Neuronal stem cell (in vitro differentiated cells): ENCODE measurements around the gene NELL1.

Source experiments
- DNase-seq: peaks from one replicate; pipeline ENCODE4 v3.0.0-alpha.2; 2013; ENCODE audit warnings: low spot score
- H2AFZ ChIP-seq: one replicate; pipeline ENCODE4 v1.6.1; 2013; ENCODE audit warnings: mild to moderate bottlenecking, low read length, inconsistent platforms
- H2AK5ac ChIP-seq: 2 replicates; pipeline ENCODE4 v1.6.1; 2013; ENCODE audit warnings: low read depth, mild to moderate bottlenecking, inconsistent platforms, low read length, moderate library complexity, mixed read lengths
- H2BK120ac ChIP-seq: 2 replicates; pipeline ENCODE4 v1.6.1; 2013; ENCODE audit warnings: low read depth, mild to moderate bottlenecking, inconsistent platforms, low read length, moderate library complexity, mixed read lengths
- H2BK12ac ChIP-seq: one replicate; pipeline ENCODE4 v1.6.1; 2013; ENCODE audit warnings: low read length, inconsistent platforms
- H2BK15ac ChIP-seq: 2 replicates; pipeline ENCODE4 v1.6.1; 2013; ENCODE audit warnings: mild to moderate bottlenecking, low read length, inconsistent platforms, mixed read lengths
- H2BK5ac ChIP-seq: one replicate; pipeline ENCODE4 v1.6.1; 2013; ENCODE audit warnings: inconsistent platforms, mild to moderate bottlenecking, low read length, moderate library complexity
- H3K14ac ChIP-seq: one replicate; pipeline ENCODE4 v1.6.1; 2013; ENCODE audit warnings: low read length, inconsistent platforms
- H3K18ac ChIP-seq: 2 replicates; pipeline ENCODE4 v1.6.1; 2013; ENCODE audit warnings: low read length, inconsistent platforms
- H3K23ac ChIP-seq: 2 replicates; pipeline ENCODE4 v1.6.1; 2013; ENCODE audit warnings: low read depth, mild to moderate bottlenecking, mixed read lengths, low read length, inconsistent platforms; ENCODE audit not compliant: poor library complexity
- H3K27ac ChIP-seq: replicated peaks from 3 replicates; pipeline ENCODE4 v1.5.1; 2013; ENCODE audit warnings: low read length, inconsistent platforms
- H3K27me3 ChIP-seq, 3 experiments: 2 replicates each; pipeline ENCODE4 v1.6.1; 2013; ENCODE audit warnings: low read length in 3 of 3, mild to moderate bottlenecking in 2 of 3, inconsistent platforms in 1 of 3, low read depth in 1 of 3, mixed read lengths in 1 of 3, moderate library complexity in 1 of 3; ENCODE audit not compliant: control insufficient read depth in 3 of 3, insufficient read depth in 3 of 3
- H3K36me3 ChIP-seq, 2 donors: replicated peaks in 1 of 2; 2 replicates each; pipeline ENCODE4 v1.6.1; 2013; ENCODE audit warnings: low read length in 2 of 2; ENCODE audit not compliant: control insufficient read depth in 2 of 2, insufficient read depth in 2 of 2
- H3K4ac ChIP-seq: 2 replicates; pipeline ENCODE4 v1.6.1; 2013; ENCODE audit warnings: inconsistent platforms, mild to moderate bottlenecking, low read length, moderate library complexity
- H3K4me1 ChIP-seq, 2 donors: 1 replicate in 1 of 2; 2 replicates in 1 of 2; pipeline ENCODE4 v1.6.1; 2013; ENCODE audit warnings: low read length in 2 of 2, low read depth in 1 of 2; ENCODE audit not compliant: control insufficient read depth in 2 of 2, insufficient read depth in 1 of 2
- H3K4me2 ChIP-seq: one replicate; pipeline ENCODE4 v1.6.1; 2013; ENCODE audit warnings: mild to moderate bottlenecking, low read length, inconsistent platforms; ENCODE audit not compliant: insufficient read depth, poor library complexity, severe bottlenecking
- H3K4me3 ChIP-seq, 2 donors: 2 replicates each; pipeline ENCODE4 v1.5.1; 2013; ENCODE audit warnings: low read length in 2 of 2, mild to moderate bottlenecking in 2 of 2, inconsistent platforms in 1 of 2, moderate library complexity in 1 of 2
- H3K79me1 ChIP-seq: one replicate; pipeline ENCODE4 v1.6.1; 2013; ENCODE audit warnings: low read depth, mild to moderate bottlenecking, inconsistent platforms, low read length, moderate library complexity
- H3K9ac ChIP-seq: one replicate; pipeline ENCODE4 v1.6.1; 2013; ENCODE audit warnings: mild to moderate bottlenecking, low read depth, low read length, inconsistent platforms; ENCODE audit not compliant: poor library complexity
- H3K9me3 ChIP-seq, 2 donors: replicated peaks in 1 of 2; 2 replicates each; pipeline versions ENCODE3 to v1.6.1; 2013; ENCODE audit warnings: low read length in 2 of 2, mild to moderate bottlenecking in 2 of 2, inconsistent platforms in 1 of 2, low read depth in 1 of 2, mixed read lengths in 1 of 2, moderate library complexity in 1 of 2; ENCODE audit not compliant: control insufficient read depth in 2 of 2, insufficient read depth in 1 of 2
- H4K8ac ChIP-seq: one replicate; pipeline ENCODE4 v1.6.1; 2013; ENCODE audit warnings: low read depth, mild to moderate bottlenecking, inconsistent platforms, low read length, moderate library complexity
- H4K91ac ChIP-seq: one replicate; pipeline ENCODE4 v1.6.1; 2013; ENCODE audit warnings: low read length, low read depth, mild to moderate bottlenecking, inconsistent platforms; ENCODE audit not compliant: poor library complexity
- WGBS, 2 donors: extraction: QIAGEN DNeasy Blood & Tissue Kit; methylation state at CpG; one replicate each; pipeline ENCODE4 v1.1.7; 2013; ENCODE audit warnings: missing lambda C conversion rate in 2 of 2, mixed read lengths in 1 of 2; ENCODE audit not compliant: insufficient read length in 2 of 2, insufficient replicate concordance in 1 of 2; ENCODE audit errors: extremely low coverage in 2 of 2; 5-methylcytosine and 5-hydroxymethylcytosine counted together

Gene NELL1

GRCh38 chr11:20626279-20626678 is 43.1 kb upstream of the NELL1 start:
- no peaks in the 10 kb centered on the region for H3K36me3 ChIP-seq
- H2BK5ac ChIP-seq, result no peak overlapping the region
- no peak overlapping the region for H2AFZ ChIP-seq
- no peak overlapping the region for H4K91ac ChIP-seq
- peaks cover 0 to 20% (median 2%) of the 10 kb centered on the region in 3 experiments for H3K27me3 ChIP-seq
- no peak overlapping the region for H3K4ac ChIP-seq
- no peak overlapping the region for H2AK5ac ChIP-seq
- no peaks in the 10 kb centered on the region for H3K4me1 ChIP-seq
- no peaks in the 10 kb centered on the region for H3K9me3 ChIP-seq
- H3K9ac ChIP-seq, result no peak overlapping the region
- H3K4me3 ChIP-seq, result peak overlapping the region in 1 of 2 donors; percentile 51
- DNase-seq, result no peak
- H3K18ac ChIP-seq, result peak overlapping the region; percentile 2
- no peak overlapping the region for H4K8ac ChIP-seq
- no peak overlapping the region for H3K27ac ChIP-seq
- H3K4me2 ChIP-seq, result no peak overlapping the region
- no peak overlapping the region for H2BK12ac ChIP-seq
- H3K14ac ChIP-seq, result no peak overlapping the region
- no peak overlapping the region for H2BK120ac ChIP-seq
- no CpG with 5 or more reads among the region's 4 CpGs for WGBS, 2 donors
- H2BK15ac ChIP-seq, result no peak overlapping the region
- H3K79me1 ChIP-seq, result no peaks in the 10 kb centered on the region
- no peak overlapping the region for H3K23ac ChIP-seq

- Histone ChIP-seq H3K9ac (no peak overlapping the region), H3K23ac (no peak overlapping the region), H4K91ac (no peak overlapping the region), H2AFZ (no peak overlapping the region), H3K4me1 (no peaks in the 10 kb centered on the region), H2BK12ac (no peak overlapping the region), H3K27me3 (peaks cover 0 to 20% (median 2%) of the 10 kb centered on the region in 3 experiments), H2BK15ac (no peak overlapping the region), H4K8ac (no peak overlapping the region), H2AK5ac (no peak overlapping the region), H3K27ac (no peak overlapping the region), H3K4me3 (no peak overlapping the region), H3K4me2 (no peak overlapping the region), H2BK120ac (no peak overlapping the region), H2BK5ac (no peak overlapping the region), H3K9me3 (no peaks in the 10 kb centered on the region), H3K4ac (no peak overlapping the region), H3K79me1 (no peaks in the 10 kb centered on the region), H3K14ac (no peak overlapping the region), H3K36me3 (no peaks in the 10 kb centered on the region), H3K18ac (no peak overlapping the region)
- WGBS, 2 donors, result no CpG with 5 or more reads among the region's 3 CpGs
- DNase-seq, result no peak
These were observed 42.4 kb upstream of the NELL1 start for GRCh38 chr11:20627026-20627425.

GRCh38 chr11:20627701-20628100 is 41.7 kb upstream of the NELL1 start:
- H3K9me3 ChIP-seq, result no peaks in the 10 kb centered on the region
- no peaks in the 10 kb centered on the region for H3K4me1 ChIP-seq
- H3K23ac ChIP-seq, result no peak overlapping the region
- no peak overlapping the region for H3K14ac ChIP-seq
- no peak overlapping the region for H3K4me3 ChIP-seq
- H4K8ac ChIP-seq, result no peak overlapping the region
- peaks cover 0 to 17% (median 2%) of the 10 kb centered on the region in 3 experiments for H3K27me3 ChIP-seq
- no peak overlapping the region for H3K27ac ChIP-seq
- no peaks in the 10 kb centered on the region for H3K79me1 ChIP-seq
- H3K4ac ChIP-seq, result no peak overlapping the region
- no peak overlapping the region for H3K4me2 ChIP-seq
- H3K36me3 ChIP-seq, result no peaks in the 10 kb centered on the region
- no peak overlapping the region for H2BK12ac ChIP-seq
- no peak overlapping the region for H4K91ac ChIP-seq
- no peak overlapping the region for H2AFZ ChIP-seq
- H3K9ac ChIP-seq, result no peak overlapping the region
- H2AK5ac ChIP-seq, result no peak overlapping the region
- H2BK15ac ChIP-seq, result no peak overlapping the region
- H3K18ac ChIP-seq, result no peak overlapping the region
- DNase-seq, result no peak
- no CpG with 5 or more reads among the region's 3 CpGs for WGBS, 2 donors
- H2BK5ac ChIP-seq, result no peak overlapping the region
- H2BK120ac ChIP-seq, result no peak overlapping the region

GRCh38 chr11:20631519-20632168 is 37.7 kb upstream of the NELL1 start:
- WGBS, 2 donors, result no CpG with 5 or more reads among the region's 5 CpGs
- Histone ChIP-seq H3K36me3 (no peaks in the 10 kb centered on the region), H4K91ac (no peak overlapping the region), H2AFZ (no peak overlapping the region), H2BK15ac (no peak overlapping the region), H2BK12ac (no peak overlapping the region), H3K4ac (no peak overlapping the region), H3K23ac (no peak overlapping the region), H2BK120ac (no peak overlapping the region), H2BK5ac (no peak overlapping the region), H3K9me3 (no peaks in the 10 kb centered on the region), H3K4me2 (no peak overlapping the region), H3K9ac (no peak overlapping the region), H3K14ac (no peak overlapping the region), H3K79me1 (no peaks in the 10 kb centered on the region), H2AK5ac (no peak overlapping the region), H3K27ac (no peak overlapping the region), H3K4me3 (peak overlapping the region in 1 of 2 donors; percentile 34), H4K8ac (no peak overlapping the region), H3K4me1 (no peaks in the 10 kb centered on the region), H3K27me3 (peaks cover 0 to 8% (median 0%) of the 10 kb centered on the region in 3 experiments), H3K18ac (no peak overlapping the region)
- DNase-seq, result no peak
